NB4 (cell line): Measurements from ENCODE around the gene BMP7.

ENCODE experiments used
- POLR2A ChIP-seq: IDR thresholded peaks from 2 replicates; pipeline ENCODE4 v1.6.1; 2011; ENCODE audit warnings: mild to moderate bottlenecking; ENCODE audit not compliant: insufficient read length; ENCODE audit errors: extremely low read depth
- TF ChIP-seq, protein P1 (sequence below): IDR thresholded peaks from one replicate; pipeline ENCODE4 v1.5.1; 2012; ENCODE audit warnings: low read depth, low read length
- TF ChIP-seq, protein P2 (sequence below): IDR thresholded peaks from 2 replicates; pipeline ENCODE4 v1.6.1; 2011; ENCODE audit warnings: low read depth, low read length

DNA sequence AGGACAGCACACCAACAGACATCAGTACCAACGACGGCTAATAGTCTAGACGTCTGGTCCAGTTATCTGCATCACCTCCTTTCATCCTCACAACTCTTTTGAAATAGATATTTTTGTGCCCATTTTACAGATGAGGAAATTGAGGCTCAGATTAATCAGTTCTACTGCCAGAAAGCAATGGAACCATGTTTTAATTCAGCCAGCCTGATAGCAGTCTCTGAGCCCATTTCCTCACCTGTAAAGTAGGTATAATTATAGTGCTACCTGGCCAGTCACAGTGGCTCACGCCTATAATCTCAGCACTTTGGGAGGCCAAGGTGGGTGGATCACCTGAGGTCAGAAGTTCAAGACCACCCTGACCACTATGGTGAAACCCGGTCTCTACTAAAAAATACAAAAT lies 9.8 kb upstream of the BMP7 start:
- TF ChIP-seq POLR2A = no peak
- TF ChIP-seq, protein P1, sequence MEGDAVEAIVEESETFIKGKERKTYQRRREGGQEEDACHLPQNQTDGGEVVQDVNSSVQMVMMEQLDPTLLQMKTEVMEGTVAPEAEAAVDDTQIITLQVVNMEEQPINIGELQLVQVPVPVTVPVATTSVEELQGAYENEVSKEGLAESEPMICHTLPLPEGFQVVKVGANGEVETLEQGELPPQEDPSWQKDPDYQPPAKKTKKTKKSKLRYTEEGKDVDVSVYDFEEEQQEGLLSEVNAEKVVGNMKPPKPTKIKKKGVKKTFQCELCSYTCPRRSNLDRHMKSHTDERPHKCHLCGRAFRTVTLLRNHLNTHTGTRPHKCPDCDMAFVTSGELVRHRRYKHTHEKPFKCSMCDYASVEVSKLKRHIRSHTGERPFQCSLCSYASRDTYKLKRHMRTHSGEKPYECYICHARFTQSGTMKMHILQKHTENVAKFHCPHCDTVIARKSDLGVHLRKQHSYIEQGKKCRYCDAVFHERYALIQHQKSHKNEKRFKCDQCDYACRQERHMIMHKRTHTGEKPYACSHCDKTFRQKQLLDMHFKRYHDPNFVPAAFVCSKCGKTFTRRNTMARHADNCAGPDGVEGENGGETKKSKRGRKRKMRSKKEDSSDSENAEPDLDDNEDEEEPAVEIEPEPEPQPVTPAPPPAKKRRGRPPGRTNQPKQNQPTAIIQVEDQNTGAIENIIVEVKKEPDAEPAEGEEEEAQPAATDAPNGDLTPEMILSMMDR = no peak
- TF ChIP-seq, protein P2, sequence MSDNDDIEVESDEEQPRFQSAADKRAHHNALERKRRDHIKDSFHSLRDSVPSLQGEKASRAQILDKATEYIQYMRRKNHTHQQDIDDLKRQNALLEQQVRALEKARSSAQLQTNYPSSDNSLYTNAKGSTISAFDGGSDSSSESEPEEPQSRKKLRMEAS = no peak
